ENCODE data around the gene TFAP2A.

Gene TFAP2A

GRCh38 chr6:10425975-10426780 is 11.3 kb upstream of the TFAP2A start:
- no peak for DNase-seq

GRCh38 chr6:10425176-10425974 is 10.5 kb upstream of the TFAP2A start:
- no peak for DNase-seq

GRCh38 chr6:10424040-10424439 is 9.2 kb upstream of the TFAP2A start:
- DNase-seq: no peak

DNA sequence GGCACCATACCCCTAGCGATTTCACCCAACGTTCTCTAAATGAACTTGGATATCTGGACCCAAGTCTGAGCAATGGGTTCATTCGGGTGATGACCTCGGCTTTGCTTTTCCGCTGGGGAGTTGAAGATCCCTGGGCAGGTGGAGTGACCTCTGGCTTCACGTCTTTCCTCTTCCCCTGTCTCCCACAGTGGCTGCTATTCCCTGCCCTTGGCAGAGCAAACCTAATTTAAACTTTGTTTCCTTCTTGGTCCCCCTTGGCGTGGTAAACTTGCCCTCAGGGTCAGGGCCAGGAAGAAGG is 7.8 kb upstream of the TFAP2A start:
- no peak for DNase-seq

DNA sequence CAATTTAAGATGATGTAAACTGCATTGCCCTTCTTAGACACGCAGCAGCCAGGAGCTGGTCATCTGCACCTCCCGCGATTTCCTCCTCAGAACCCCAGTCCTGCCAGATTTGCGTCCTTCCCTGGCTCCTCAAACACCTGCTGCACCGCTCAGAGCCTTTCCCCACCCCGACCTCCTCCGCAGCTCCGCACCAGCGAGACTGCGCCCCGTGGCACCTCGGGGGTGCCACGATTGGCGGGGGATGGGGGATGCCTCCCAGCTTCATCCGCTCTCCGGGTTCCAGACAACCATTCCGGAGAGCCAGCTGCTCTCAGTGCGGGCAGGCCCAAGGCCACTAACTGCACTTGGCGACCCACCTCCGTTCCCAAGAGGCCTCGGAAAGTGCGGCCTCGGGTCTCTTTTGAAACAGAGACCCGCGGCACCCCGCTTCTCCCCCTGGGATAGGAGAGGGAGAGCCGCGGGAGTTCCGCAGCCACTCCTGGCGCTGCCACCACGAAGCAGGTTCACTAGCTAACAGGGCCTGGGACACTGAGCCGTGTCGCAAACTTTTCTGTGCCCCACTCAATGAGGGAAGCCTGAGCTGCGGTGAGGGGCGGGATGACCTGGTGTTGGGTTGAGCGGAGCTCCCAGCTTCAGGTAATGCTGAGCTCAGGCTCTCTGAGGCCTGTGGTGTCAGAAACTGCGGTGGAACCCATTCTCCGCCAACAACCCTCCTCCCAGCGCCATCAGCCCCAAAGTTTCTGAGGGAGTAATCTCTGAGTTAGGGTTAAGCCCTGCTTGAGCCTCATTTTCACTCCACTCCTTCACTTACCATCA is 7.3 kb upstream of the TFAP2A start:
- no peak for DNase-seq

DNA sequence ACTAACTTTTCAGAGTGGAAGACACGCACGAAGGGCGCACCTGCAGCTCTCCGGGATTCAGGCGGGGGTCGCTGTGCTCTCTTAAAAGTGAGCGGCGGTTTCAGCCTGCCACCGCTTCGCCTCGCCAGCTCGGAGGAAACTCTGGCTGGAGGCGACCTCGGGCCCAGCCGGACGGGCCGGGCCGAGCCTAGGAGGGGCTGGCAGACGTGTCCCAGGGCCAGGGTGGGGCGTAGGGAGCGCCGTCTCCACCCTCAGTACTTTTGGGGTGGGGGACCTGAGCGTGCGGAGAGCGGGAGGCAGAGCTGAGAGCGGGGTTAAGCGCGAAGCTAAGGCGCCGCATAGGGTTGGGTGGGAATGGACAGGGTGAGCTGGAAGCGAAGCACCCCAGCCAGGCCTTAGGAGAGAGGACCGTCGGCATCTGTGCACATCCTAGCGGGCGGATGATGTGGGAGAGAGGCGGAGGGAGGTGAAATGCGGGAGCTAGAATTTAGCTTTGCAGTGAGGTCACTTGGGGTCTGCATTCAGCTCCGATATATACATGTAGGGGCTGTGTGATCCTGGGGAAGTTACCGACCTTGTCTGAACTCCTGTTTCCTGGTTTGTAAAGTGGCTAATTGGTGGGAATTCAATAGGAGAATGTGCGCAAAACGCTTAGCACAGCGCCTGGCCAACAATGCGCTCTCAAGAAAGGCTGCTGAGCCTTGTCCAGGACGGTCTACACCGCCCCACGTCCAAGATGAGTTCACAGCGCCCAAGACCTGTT is 6.5 kb upstream of the TFAP2A start:
- DNase-seq: no peak

DNA sequence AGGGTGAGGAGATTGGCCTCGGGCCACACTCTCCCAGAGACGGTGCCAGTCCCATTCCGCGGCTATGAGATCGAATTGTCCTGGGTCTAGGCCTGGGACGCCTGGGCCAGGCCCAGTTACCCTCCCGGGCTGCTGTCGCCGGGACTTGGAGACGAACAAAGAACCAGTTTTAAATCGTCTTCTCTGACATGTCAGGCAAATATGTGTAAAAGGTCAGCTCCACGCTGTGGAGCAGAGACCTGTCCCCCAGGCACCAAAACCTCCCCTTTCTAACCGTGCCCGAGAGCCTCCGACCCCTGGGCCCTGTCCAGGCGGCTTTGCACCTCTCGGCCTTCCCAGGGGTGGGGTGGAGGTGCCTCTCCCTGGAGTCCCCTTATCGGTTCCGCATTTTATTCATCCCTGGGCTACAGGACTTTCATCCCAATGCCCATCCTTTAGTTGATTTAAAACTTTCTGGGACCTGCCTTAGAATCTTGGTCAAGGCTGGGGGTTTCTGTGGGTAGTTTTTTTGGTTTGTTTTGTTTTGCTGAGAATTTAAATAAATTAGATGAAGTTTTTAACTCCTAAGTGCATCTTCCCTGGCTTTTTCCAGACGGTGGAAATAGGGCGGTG is 5.8 kb upstream of the TFAP2A start:
- no peak for DNase-seq

DNA sequence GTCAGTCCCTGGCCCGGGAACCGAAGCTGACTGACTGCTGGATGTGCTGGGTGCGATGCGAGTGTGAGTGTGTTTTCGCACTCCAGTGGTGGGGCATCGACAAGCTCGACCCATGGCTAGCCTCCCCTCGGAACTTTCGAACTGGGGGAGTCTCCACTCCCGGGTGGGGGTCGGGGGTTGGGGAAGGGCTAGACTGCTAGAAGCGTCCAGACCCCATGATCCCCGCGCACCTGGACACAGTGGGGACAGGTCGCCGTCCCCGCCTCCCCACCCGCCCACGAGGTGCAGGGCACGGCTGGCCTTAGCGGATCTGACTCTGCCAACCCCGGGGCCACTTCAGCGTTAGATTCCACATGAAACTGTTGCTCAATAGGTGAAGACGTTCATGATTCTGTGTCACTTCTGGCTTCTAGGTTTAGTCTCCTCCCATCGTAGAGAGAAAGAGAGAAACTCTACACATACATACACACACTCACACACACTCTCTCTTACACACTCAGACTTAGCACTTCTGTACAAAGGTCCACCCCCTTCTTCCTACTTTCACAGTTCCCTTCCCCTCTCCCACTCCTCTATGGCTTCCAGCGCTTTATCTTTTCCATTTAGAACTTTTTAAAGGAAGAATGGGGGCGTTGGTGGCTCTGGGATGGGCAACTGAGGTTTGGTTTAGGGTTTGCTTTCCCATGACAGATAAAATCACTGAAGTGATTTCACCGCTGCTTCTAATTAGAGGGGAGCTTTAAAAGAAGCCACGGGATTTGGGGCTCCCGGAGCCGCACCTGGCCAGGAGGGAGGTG is 5.1 kb upstream of the TFAP2A start:
- no peak for DNase-seq

GRCh38 chr6:10418862-10419748 is 4.2 kb upstream of the TFAP2A start:
- DNase-seq: no peak

GRCh38 chr6:10418361-10418861 is 3.5 kb upstream of the TFAP2A start:
- no peak for DNase-seq

- no peak for DNase-seq
Observed at GRCh38 chr6:10417681-10418104, 2.8 kb upstream of the TFAP2A start.

GRCh38 chr6:10416863-10417641 is 2.2 kb upstream of the TFAP2A start:
- DNase-seq: no peak

GRCh38 chr6:10416516-10416862 is 1.6 kb upstream of the TFAP2A start:
- no peak for DNase-seq

DNA sequence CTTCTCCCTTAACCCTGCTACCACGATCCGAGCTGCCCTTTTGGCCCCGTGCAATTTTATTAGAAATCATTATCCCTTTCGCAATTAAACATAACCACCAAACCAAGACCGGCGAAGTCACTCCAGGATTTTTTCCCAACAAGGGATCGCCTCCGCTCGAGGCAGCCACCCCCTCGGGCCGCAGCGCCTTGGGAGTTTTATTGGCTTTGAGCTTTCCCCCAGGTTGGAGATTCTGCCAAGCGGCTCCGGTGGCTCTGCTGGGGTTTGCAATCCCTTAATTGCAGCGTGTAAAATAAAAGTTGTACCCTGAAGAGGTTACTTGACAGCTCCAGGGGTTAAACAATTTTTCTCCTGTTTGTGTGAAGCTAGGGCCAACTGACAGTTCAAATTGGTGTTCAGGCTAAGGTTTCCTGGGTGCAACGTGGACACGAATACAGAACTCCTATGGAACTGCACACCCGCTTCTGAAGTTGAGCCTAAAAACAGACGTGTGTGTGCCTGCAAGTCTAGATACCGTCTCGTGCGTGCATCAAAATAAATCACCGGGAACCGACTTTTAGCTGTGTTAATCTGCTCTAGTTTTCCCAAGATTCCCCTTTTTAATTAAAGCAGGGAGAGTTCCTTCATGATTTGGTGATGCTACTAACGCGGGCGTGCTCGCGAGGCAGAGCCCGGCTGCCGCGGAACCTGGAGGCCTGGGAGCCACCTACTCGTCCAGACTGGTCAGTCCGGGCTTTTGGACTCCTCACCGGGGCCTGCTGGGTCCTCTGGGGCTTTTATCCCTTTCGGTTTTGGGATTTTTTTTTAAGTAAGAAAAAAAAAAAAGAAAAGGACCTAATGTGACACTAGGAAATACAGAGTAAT is 975 bp upstream of the TFAP2A start:
- DNase-seq: no peak

DNA sequence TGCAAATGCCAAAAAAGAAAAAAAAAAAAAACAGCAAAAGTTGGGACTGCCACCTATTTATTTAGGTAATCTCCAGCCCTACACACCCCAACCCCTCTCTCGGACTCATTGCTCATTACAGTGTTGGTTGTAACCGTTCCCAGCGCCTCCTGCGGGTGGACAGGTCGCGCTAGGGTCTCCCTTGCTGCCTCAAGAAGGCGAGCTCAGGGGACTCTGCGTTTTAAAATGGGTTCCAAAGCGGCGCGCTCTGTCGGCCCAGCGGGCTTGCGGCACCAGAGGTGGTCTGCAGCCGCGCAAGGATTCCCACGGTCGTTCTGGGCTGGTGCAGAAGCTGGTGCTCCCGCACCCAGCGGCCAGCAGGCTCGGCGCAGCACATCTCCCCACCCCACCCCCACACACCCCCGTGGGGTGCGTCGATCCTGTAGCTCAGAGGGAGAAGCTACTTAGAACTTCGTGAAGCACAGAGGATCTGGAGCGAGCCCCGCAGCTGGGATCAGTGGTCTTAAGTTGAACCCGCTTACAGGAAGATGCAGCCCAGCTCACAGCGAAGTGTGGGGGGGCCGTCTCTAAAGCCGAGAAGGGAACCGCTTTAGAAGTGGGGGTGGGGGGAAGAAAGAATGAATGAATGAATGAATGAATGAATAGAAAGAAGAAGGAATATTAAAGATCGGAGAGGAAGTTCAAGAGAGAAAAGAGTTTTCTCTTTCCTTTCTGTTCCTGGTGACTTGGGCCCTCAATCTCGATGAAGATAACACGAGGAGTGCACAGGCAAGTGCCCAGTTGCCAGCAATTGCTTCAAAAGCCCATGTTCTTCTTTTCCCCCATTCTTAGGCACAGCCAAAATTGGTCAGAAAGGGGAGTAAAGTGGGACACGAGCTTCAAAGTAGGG is 780 bp downstream of the TFAP2A start:
- no peak for DNase-seq

DNA sequence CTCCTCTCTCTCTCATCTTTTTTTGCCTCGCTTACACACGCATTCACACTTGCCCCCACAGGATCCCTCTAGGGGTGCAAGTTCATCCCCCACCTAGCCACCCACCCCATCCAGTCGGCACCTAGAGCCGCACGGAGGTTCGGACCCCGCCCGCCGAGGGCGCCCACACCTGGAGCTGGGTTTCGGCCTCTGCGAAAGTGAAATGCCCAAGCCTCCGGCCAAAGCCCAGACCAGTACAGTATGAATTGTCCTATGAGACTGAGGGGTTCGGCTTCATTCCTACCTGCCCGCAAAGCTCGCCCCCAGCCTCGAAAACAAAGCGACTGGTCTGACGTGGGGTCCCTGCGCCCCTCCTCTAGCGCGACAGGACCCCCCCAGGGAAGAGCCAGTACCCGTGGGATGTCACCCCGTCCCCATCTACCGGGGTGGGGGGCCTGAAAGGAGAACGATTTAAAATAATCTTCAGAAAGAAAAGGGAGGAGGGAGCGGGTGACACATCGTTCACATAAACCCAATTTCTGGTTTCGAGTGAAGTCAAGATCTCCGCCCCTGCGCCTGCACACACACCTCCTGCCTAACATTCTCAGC is 1.5 kb downstream of the TFAP2A start:
- DNase-seq: no peak

All from effector CD8-positive, alpha-beta T cell (primary cell).